Neural cell (in vitro differentiated cells): ENCODE results near the gene HNRNPM. TPM values are rescaled to one million over a fixed set of nuclear protein-coding genes. Genes with fewer than 3 reads are reported as not detected.

Experiments
- H2AFZ ChIP-seq: fragments of 200-600, 300-800 bp; sonication (generic), shearing (Covaris generic); 2 replicates; pipeline ENCODE4 v1.6.0; 2014; ENCODE audit warnings: low read depth, mild to moderate bottlenecking, antibody characterized with exemption, low read length, moderate library complexity
- H3F3A ChIP-seq: fragments of 200-600 bp; shearing (Covaris generic); 2 replicates; pipeline ENCODE4 v1.6.1; 2016; ENCODE audit warnings: mild to moderate bottlenecking, moderate library complexity, mixed read lengths, antibody characterized with exemption, low read length; ENCODE audit not compliant: insufficient read depth, poor library complexity, severe bottlenecking
- H3K27ac ChIP-seq: fragments of 200-600, 300-800 bp; sonication (generic), shearing (Covaris generic); 2 replicates; pipeline ENCODE4 v1.5.1; 2014; ENCODE audit warnings: mild to moderate bottlenecking, low read length, moderate library complexity
- H3K27me3 ChIP-seq: fragments of 300-800, 200-600 bp; sonication (generic), shearing (Covaris generic); 2 replicates; pipeline ENCODE4 v1.6.0; 2014; ENCODE audit warnings: mild to moderate bottlenecking, low read depth, low read length, moderate library complexity; ENCODE audit not compliant: insufficient read depth
- H3K36me3 ChIP-seq: fragments of 300-800, 200-600 bp; sonication (generic), shearing (Covaris generic); 2 replicates; pipeline ENCODE4 v1.5.1; 2014; ENCODE audit warnings: mild to moderate bottlenecking, antibody characterized with exemption, low read length, moderate library complexity; ENCODE audit not compliant: insufficient read depth
- H3K4me2 ChIP-seq: fragments of 300-800, 200-600 bp; sonication (generic), shearing (Covaris generic); 2 replicates; pipeline ENCODE4 v1.6.0; 2014; ENCODE audit warnings: mild to moderate bottlenecking, low read length
- H3K4me3 ChIP-seq: fragments of 300-800, 200-600 bp; sonication (generic), shearing (Covaris generic); 2 replicates; pipeline ENCODE4 v1.5.1; 2014; ENCODE audit warnings: mild to moderate bottlenecking, low read length, moderate library complexity
- H3K79me2 ChIP-seq: fragments of 200-600 bp; shearing (Covaris generic); replicated peaks from 2 replicates; pipeline ENCODE4 v1.6.0; 2014; ENCODE audit warnings: mild to moderate bottlenecking, low read length, moderate library complexity; ENCODE audit not compliant: insufficient read depth
- H3K9ac ChIP-seq: fragments of 300-800, 200-600 bp; sonication (generic), shearing (Covaris generic); 2 replicates; pipeline ENCODE4 v1.6.1; 2016; ENCODE audit warnings: mild to moderate bottlenecking, low read length, mixed read lengths
- H3K9me2 ChIP-seq: fragments of 200-600 bp; shearing (Covaris generic); 2 replicates; pipeline ENCODE4 v1.6.1; 2016; ENCODE audit warnings: mild to moderate bottlenecking, low read length, mixed read lengths; ENCODE audit not compliant: insufficient read depth
- H3K9me3 ChIP-seq: fragments of 200-600, 300-800 bp; sonication (generic), shearing (Covaris generic); 2 replicates; pipeline ENCODE4 v1.6.1; 2016; ENCODE audit warnings: mild to moderate bottlenecking, mixed run types, low read length, moderate library complexity, mixed read lengths
- H4K20me1 ChIP-seq: fragments of 200-600 bp; shearing (Covaris generic); 2 replicates; pipeline ENCODE4 v1.6.1; 2016; ENCODE audit warnings: mild to moderate bottlenecking, mixed run types; ENCODE audit not compliant: insufficient read depth
- EP300 ChIP-seq: fragments of 450-650 bp; conservative IDR thresholded peaks from 2 replicates; pipeline ENCODE4 v1.6.1; 2014; ENCODE audit warnings: antibody characterized with exemption, mild to moderate bottlenecking, moderate library complexity; ENCODE audit not compliant: poor library complexity, severe bottlenecking
- EZH2 ChIP-seq: fragments of 200-600, 300-800 bp; shearing (Covaris generic), sonication (generic); IDR thresholded peaks from 2 replicates; pipeline ENCODE4 v1.6.1; 2014; ENCODE audit warnings: antibody characterized with exemption, low read length, borderline replicate concordance, mild to moderate bottlenecking; ENCODE audit not compliant: insufficient read depth, poor library complexity, severe bottlenecking
- MXI1 ChIP-seq: fragments of 450-650 bp; conservative IDR thresholded peaks from 2 replicates; pipeline ENCODE4 v1.6.1; 2014; ENCODE audit warnings: antibody characterized with exemption, mild to moderate bottlenecking; ENCODE audit not compliant: poor library complexity, severe bottlenecking
- POLR2AphosphoS5 ChIP-seq: IDR thresholded peaks from 2 replicates; pipeline ENCODE4 v1.6.1; 2012
- RAD21 ChIP-seq: fragments of 450-650 bp; conservative IDR thresholded peaks from 2 replicates; pipeline ENCODE4 v1.6.1; 2014; ENCODE audit warnings: antibody characterized with exemption, mild to moderate bottlenecking, moderate library complexity
- SMC3 ChIP-seq: fragments of 450-650 bp; conservative IDR thresholded peaks from 2 replicates; pipeline ENCODE4 v1.6.1; 2014; ENCODE audit warnings: antibody characterized with exemption, mild to moderate bottlenecking, moderate library complexity; ENCODE audit not compliant: poor library complexity
- TAF1 ChIP-seq: IDR thresholded peaks from 2 replicates; pipeline ENCODE4 v1.6.1; 2012; ENCODE audit warnings: low read depth
- polyA plus RNA-seq: library from polyadenylated mRNA; depleted of rRNA; stranded (reverse); fragments of >200 nt; gene quantifications from 2 replicates; pipeline ENCODE4 v1.2.3, GENCODE V29; 2014
- TF ChIP-seq, protein P1 (sequence below): fragments of 450-650 bp; IDR thresholded peaks from 2 replicates; pipeline ENCODE4 v1.5.1; 2014; ENCODE audit warnings: antibody characterized with exemption, mild to moderate bottlenecking, moderate library complexity; ENCODE audit not compliant: poor library complexity, severe bottlenecking
- TF ChIP-seq, protein P2 (sequence below): IDR thresholded peaks from 2 replicates; pipeline ENCODE4 v1.6.1; 2012; ENCODE audit warnings: borderline replicate concordance

HNRNPM gene
- polyA plus RNA-seq, 1 donor from 2014 or later = 91.7 TPM

GRCh38 chr19:8476524-8476923 is 31.7 kb downstream of the HNRNPM start:
- Histone ChIP-seq H3K9me2 (no peaks in the 10 kb centered on the region), H3K79me2 (peaks cover 55% of the 10 kb centered on the region), H3K9me3 (no peaks in the 10 kb centered on the region), H3K27ac (no peak overlapping the region), H3K4me2 (no peak overlapping the region), H3K36me3 (no peaks in the 10 kb centered on the region), H3K9ac (no peak overlapping the region), H2AFZ (no peak overlapping the region), H3F3A (no peaks in the 10 kb centered on the region), H4K20me1 (peaks cover 21% of the 10 kb centered on the region), H3K4me3 (no peak overlapping the region), H3K27me3 (no peaks in the 10 kb centered on the region)
- TF ChIP-seq, protein P1, sequence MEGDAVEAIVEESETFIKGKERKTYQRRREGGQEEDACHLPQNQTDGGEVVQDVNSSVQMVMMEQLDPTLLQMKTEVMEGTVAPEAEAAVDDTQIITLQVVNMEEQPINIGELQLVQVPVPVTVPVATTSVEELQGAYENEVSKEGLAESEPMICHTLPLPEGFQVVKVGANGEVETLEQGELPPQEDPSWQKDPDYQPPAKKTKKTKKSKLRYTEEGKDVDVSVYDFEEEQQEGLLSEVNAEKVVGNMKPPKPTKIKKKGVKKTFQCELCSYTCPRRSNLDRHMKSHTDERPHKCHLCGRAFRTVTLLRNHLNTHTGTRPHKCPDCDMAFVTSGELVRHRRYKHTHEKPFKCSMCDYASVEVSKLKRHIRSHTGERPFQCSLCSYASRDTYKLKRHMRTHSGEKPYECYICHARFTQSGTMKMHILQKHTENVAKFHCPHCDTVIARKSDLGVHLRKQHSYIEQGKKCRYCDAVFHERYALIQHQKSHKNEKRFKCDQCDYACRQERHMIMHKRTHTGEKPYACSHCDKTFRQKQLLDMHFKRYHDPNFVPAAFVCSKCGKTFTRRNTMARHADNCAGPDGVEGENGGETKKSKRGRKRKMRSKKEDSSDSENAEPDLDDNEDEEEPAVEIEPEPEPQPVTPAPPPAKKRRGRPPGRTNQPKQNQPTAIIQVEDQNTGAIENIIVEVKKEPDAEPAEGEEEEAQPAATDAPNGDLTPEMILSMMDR = no peak
- TF ChIP-seq POLR2AphosphoS5 (no peak), MXI1 (no peak), EP300 (no peak), TAF1 (no peak), SMC3 (no peak), EZH2 (no peak), RAD21 (no peak)
- TF ChIP-seq, protein P2, sequence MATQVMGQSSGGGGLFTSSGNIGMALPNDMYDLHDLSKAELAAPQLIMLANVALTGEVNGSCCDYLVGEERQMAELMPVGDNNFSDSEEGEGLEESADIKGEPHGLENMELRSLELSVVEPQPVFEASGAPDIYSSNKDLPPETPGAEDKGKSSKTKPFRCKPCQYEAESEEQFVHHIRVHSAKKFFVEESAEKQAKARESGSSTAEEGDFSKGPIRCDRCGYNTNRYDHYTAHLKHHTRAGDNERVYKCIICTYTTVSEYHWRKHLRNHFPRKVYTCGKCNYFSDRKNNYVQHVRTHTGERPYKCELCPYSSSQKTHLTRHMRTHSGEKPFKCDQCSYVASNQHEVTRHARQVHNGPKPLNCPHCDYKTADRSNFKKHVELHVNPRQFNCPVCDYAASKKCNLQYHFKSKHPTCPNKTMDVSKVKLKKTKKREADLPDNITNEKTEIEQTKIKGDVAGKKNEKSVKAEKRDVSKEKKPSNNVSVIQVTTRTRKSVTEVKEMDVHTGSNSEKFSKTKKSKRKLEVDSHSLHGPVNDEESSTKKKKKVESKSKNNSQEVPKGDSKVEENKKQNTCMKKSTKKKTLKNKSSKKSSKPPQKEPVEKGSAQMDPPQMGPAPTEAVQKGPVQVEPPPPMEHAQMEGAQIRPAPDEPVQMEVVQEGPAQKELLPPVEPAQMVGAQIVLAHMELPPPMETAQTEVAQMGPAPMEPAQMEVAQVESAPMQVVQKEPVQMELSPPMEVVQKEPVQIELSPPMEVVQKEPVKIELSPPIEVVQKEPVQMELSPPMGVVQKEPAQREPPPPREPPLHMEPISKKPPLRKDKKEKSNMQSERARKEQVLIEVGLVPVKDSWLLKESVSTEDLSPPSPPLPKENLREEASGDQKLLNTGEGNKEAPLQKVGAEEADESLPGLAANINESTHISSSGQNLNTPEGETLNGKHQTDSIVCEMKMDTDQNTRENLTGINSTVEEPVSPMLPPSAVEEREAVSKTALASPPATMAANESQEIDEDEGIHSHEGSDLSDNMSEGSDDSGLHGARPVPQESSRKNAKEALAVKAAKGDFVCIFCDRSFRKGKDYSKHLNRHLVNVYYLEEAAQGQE = no peak

GRCh38 chr19:8477889-8478288 is 33.1 kb downstream of the HNRNPM start:
- peaks cover 27% of the 10 kb centered on the region for H4K20me1 ChIP-seq
- H3K27ac ChIP-seq = no peak overlapping the region
- TF ChIP-seq, protein P1 = no peak
- TF ChIP-seq, protein P2 = no peak
- TF ChIP-seq SMC3 = no peak
- no peak for TF ChIP-seq MXI1
- no peak for TF ChIP-seq EP300
- H3K4me3 ChIP-seq = no peak overlapping the region
- no peak overlapping the region for H2AFZ ChIP-seq
- H3K9me2 ChIP-seq = no peaks in the 10 kb centered on the region
- no peaks in the 10 kb centered on the region for H3F3A ChIP-seq
- H3K79me2 ChIP-seq = peaks cover 55% of the 10 kb centered on the region
- H3K4me2 ChIP-seq = no peak overlapping the region
- no peaks in the 10 kb centered on the region for H3K36me3 ChIP-seq
- no peak overlapping the region for H3K9ac ChIP-seq
- no peaks in the 10 kb centered on the region for H3K9me3 ChIP-seq
- no peaks in the 10 kb centered on the region for H3K27me3 ChIP-seq
